GM12874 (cell line): Measurements from ENCODE around the gene DCAF15.

Source experiments
- TF ChIP-seq, protein P1 (sequence below): IDR thresholded peaks from 2 replicates; pipeline ENCODE4 v1.5.1; 2011; ENCODE audit warnings: low read depth, mild to moderate bottlenecking, control low read depth, low read length, moderate library complexity; ENCODE audit not compliant: insufficient read depth

Gene DCAF15

DNA sequence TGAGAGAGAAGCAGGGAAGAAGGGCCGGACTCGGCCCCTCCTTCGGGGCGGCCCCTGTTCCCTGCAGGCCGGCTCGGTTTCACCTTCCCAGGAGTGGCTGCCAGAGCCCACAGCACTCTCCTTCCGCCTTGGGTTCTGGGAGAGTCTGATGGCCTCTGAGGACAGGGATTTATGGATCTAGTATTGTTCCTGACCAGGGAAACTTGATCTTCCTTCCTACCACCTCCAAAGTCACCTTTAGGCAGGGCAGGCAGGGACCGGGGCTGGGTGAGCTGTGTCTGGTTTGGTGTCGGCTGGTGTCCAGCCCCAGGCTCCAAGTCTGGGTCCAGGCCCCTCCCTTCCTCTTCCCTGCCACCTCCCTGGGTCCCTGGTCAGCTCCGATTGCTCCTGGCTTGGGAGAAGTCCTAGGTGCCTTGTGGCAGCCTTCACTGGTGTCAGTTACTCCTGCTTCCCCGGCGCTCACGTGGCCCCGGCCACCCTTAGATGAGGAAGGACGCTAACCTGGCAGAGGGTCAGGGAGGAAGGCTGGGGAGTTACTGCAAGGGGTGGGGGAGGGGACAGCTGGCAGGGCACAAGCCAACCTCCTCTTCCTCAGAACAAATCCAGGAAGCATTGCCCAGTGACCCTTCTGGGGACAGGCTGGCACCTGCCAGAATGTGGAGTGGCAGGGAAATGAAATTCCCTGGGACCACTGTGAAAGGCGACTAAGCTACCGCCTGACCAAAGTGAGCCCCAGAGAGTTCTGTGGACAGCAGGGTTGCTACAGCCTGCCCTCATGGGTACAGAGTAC is 35.0 kb downstream of the DCAF15 start:
- TF ChIP-seq, protein P1, sequence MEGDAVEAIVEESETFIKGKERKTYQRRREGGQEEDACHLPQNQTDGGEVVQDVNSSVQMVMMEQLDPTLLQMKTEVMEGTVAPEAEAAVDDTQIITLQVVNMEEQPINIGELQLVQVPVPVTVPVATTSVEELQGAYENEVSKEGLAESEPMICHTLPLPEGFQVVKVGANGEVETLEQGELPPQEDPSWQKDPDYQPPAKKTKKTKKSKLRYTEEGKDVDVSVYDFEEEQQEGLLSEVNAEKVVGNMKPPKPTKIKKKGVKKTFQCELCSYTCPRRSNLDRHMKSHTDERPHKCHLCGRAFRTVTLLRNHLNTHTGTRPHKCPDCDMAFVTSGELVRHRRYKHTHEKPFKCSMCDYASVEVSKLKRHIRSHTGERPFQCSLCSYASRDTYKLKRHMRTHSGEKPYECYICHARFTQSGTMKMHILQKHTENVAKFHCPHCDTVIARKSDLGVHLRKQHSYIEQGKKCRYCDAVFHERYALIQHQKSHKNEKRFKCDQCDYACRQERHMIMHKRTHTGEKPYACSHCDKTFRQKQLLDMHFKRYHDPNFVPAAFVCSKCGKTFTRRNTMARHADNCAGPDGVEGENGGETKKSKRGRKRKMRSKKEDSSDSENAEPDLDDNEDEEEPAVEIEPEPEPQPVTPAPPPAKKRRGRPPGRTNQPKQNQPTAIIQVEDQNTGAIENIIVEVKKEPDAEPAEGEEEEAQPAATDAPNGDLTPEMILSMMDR: no peak

DNA sequence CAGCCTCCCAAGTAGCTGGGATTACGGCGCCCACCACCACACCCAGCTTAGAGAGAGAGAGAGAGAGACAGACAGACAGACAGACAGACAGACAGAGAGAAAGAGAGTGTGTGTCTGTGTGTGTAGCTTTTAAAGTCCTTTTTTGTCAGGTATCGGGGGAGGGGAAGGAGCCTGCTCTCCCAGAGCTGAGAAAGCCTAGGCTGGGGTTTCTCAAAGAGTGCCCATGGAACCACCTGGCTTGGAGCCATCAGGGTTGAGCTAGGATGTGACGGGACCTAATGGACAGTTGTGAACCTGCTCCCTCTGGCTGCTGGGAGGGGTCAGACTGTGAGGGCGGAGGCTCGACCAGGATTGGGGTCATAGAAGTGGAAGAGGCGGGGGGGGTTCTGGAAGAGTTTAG is 37.2 kb downstream of the DCAF15 start:
- TF ChIP-seq, protein P1: no peak

DNA sequence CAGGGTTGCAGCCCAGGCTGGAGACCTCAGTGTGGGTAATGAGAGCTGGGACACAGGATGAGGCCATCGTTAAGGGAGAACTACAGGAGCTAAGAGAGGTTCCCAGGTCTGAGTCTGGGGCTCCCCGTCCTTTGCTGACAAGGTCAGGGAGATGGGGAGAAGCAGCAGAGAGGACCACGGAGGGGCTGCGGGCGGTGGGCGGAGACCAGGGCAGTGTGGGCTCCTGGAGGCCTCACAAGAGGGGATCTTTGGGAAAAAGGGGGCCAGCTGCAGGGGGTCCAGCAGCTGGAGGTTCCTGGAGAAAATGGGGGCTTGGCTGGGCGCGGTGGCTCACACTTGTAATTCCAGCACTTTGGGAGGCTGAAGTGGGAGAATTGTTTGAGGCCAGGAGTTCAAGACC is 37.8 kb downstream of the DCAF15 start:
- TF ChIP-seq, protein P1: no peak

DNA sequence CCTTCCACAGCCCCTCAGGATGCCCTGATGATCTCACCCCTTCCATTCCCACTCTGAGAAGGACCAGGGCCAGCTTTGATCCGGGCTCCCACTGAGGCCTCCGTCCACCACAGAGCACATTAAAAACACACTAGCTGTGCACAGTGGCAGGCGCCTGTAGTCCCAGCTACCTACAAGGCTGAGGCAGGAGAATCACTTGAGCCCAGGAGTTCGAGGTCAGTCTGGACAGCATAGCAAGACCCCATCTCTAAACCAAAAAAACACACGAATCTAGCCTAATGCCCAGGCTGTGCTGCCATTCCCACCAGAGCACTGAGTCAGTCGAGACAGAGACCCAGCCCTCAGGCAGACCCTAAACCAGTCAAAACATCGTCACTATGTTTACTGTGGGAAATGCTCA is 39.7 kb downstream of the DCAF15 start:
- TF ChIP-seq, protein P1: no peak

DNA sequence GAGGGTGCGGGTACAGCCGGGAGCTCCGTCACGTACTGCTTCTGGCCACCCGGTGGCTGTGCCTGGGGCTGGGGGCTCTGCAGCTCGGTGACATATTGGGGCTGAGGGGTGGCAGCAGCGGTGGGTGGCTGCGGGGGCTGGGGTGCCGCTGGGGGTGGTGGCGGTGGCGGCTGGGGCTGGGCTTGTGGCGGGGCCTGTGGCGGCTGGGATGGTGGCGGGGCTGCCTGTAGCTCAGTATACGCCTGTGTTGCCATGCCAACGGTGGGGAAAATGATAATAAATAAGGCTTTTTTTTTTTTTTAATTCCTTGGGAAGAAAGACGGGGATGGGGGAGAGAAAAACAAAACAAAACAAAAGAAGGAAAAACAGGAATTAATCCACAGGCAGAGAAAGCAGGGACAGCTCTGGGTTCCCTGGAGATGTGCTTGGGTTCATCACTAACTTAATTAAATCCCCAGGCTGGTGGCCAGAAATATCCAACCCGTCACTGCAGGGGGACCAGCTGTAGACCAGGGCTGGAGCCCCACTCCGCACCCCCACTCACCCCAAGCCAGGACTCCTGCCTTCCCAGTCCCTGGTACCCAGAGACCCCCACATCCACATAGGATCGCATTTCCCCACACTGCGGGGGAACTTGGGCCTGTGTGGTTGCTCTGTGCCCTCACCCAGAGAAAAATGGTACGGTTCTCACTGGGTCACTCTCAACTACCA is 41.4 kb downstream of the DCAF15 start:
- TF ChIP-seq, protein P1: no peak

DNA sequence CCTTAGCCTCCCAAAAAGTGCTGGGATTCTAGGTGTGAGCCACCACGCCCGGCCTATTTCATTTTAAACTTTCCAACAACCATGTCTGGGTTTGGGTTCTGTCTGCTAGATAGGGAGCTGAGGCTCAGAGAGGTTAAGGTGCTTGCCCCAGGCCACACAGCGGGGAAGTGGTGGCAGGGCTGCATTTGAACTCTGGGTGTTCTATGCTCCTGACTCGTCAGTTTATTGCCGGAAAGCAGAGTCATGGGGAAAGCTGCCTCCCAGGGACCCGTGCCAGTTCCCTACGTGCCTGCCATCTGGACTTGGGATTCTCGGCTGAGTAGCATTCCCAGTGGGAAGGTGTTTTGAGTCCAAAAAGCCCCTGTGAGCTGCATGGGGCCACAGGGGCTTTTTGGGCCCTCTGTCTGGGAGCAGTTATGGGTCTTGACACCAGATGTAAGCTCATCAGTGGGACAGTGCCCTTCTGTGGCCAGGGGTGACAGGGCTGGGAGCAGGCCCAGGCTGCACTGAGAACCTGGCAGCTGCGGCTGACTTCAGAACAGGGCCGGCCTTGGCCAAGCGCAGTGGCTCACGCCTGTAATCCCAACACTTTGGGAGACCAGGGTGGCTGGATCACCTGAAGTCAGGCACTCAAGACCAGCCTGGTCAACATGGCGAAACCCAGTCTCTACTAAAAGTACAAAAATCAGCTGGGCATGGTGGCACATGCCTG is 42.9 kb downstream of the DCAF15 start:
- TF ChIP-seq, protein P1: no peak
